ENCODE measurements around the gene JAK3. TPM values are rescaled to one million over a fixed set of nuclear protein-coding genes. Genes with fewer than 3 reads are reported as not detected.
A peak's percentile ranks its signal among the peaks of the same experiment; 100 is the strongest.

The JAK3 gene
- polyA plus RNA-seq, 1 experiment = 6.1 TPM

GRCh38 chr19:17775245-17775927, 72.4 kb downstream of the JAK3 start:
- no peak for DNase-seq (ENCODE audit: low read depth)
- POLR2A ChIA-PET = no interaction called here
- CTCF ChIA-PET = interaction anchor here (0.6 to 2.4 kb wide), 11 partner anchors 9 to 326 kb away, joined by 3 to 12 read pairs (median 3); partner anchors contain the start of gene TMEM221
- H3K4me3 ChIP-seq (ENCODE audit: low read depth, low read length) = no peak overlapping the region
- no peaks in the 10 kb centered on the region for H3K27me3 ChIP-seq (ENCODE audit: control insufficient read depth, insufficient read depth, low read length)
- peak; percentile 68 for TF ChIP-seq CTCF (IDR thresholded peaks at IDR 0.05; ENCODE audit: insufficient read depth, low read depth, low read length)
- no peaks in the 10 kb centered on the region for H3K36me3 ChIP-seq (ENCODE audit: control insufficient read depth, insufficient read depth, low read length)

Small RNAs within 50 kb of the gene (small RNA-seq; reads per million reads assigned to genes)
- gene SNORA68 (ENCODE audit: insufficient read length, low read depth, low replicate concordance) = not detected

Other genes with a start within 250 kb of the JAK3 start
- gene UNC13A, start 159.6 kb downstream of the JAK3 start, polyA plus RNA-seq (2011; rRNA removed) = 1.0 and 2.2 TPM in 2 replicates
- gene MAP1S, start 128.5 kb downstream of the JAK3 start, polyA plus RNA-seq (2011; rRNA removed) = 6.1 and 20.4 TPM in 2 replicates
- gene FCHO1, start 96.5 kb downstream of the JAK3 start, polyA plus RNA-seq (2011; rRNA removed) = 0.47 and 0.48 TPM in 2 replicates
- not detected in 2 replicates for gene B3GNT3, start 52.8 kb downstream of the JAK3 start, polyA plus RNA-seq (2011; rRNA removed)
- gene INSL3, start 26.5 kb downstream of the JAK3 start, polyA plus RNA-seq (2011; rRNA removed) = 0.18 TPM in 1 of 2 replicates, not detected in the other
- 1,501 and 2,264 TPM in 2 replicates for gene RPL18A, start 11.9 kb upstream of the JAK3 start, polyA plus RNA-seq (2011; rRNA removed)
- not detected in 2 replicates for gene SLC5A5, start 24.0 kb upstream of the JAK3 start, polyA plus RNA-seq (2011; rRNA removed)
- gene CCDC124, start 85.0 kb upstream of the JAK3 start, polyA plus RNA-seq (2011; rRNA removed) = 37.6 and 40.8 TPM in 2 replicates
- gene KCNN1, start 119.1 kb upstream of the JAK3 start, polyA plus RNA-seq (2011; rRNA removed) = 0.06 and 0.10 TPM in 2 replicates
- gene ARRDC2, start 160.2 kb upstream of the JAK3 start, polyA plus RNA-seq (2011; rRNA removed) = 4.5 and 6.0 TPM in 2 replicates
- 0.10 and 0.13 TPM in 2 replicates for gene IL12RB1, start 239.0 kb upstream of the JAK3 start, polyA plus RNA-seq (2011; rRNA removed)
- 1.9 and 2.8 TPM in 2 replicates for gene MAST3, start 249.8 kb upstream of the JAK3 start, polyA plus RNA-seq (2011; rRNA removed)